ENCODE measurements around the gene CD81.

Gene CD81

GRCh38 chr11:2442589-2442988, 65.5 kb downstream of the CD81 start:
- DNase-seq: no peak

GRCh38 chr11:2443406-2443805, 66.3 kb downstream of the CD81 start:
- no peak for DNase-seq

DNA sequence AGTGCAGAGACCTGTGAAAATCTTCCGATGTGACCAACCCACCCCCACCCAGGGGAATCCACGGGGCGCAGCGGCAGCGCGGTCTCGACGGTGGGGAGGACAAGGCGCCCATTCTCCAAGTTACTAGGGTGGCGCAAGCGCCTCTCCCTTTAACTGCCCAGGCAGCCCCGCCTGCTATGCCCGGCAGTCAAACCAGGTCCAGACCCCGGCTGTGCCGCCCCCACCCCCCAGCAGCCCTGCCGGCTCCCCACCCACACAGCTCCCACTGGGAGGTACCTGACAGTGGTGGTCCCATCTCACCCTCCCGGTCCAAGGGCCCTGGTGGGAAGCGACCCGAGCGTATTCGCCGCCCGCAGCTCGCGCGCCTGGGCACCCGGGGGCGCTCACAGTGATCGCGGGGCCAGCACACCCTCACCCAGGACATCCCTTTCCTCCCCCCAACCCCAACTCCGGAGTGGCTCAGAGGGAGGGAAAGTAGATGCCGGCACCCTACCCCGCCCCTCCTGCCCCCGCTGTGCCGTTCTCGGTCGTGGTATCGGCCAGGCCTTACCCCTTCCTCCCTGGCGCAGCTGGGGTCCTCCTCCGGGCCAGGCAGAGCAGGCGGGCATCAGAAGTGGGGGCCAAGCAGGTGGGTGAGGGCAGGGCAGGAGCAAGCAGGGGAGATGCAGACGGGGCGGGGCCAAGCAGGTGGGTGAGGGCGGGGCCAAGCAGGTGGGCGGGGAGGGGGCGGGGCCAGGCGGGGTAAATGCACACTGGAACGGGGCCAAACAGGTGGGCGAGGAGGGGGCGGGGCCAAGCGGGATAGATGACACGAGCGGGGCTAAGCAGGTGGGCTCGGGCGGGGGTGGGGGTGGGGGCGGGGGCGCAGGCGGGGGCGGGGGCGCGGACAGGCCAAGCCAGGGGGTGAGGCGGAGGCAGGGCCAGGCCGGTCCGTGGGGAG, 67.0 kb downstream of the CD81 start, which contains the start of gene TRPM5:
TSS of gene TRPM5 (minus strand) at position 634 of the 940 bp plus-strand sequence. CDS start 21,478 bp downstream, outside the sequence.
- peak; percentile 80 to 82 for DNase-seq

DNA sequence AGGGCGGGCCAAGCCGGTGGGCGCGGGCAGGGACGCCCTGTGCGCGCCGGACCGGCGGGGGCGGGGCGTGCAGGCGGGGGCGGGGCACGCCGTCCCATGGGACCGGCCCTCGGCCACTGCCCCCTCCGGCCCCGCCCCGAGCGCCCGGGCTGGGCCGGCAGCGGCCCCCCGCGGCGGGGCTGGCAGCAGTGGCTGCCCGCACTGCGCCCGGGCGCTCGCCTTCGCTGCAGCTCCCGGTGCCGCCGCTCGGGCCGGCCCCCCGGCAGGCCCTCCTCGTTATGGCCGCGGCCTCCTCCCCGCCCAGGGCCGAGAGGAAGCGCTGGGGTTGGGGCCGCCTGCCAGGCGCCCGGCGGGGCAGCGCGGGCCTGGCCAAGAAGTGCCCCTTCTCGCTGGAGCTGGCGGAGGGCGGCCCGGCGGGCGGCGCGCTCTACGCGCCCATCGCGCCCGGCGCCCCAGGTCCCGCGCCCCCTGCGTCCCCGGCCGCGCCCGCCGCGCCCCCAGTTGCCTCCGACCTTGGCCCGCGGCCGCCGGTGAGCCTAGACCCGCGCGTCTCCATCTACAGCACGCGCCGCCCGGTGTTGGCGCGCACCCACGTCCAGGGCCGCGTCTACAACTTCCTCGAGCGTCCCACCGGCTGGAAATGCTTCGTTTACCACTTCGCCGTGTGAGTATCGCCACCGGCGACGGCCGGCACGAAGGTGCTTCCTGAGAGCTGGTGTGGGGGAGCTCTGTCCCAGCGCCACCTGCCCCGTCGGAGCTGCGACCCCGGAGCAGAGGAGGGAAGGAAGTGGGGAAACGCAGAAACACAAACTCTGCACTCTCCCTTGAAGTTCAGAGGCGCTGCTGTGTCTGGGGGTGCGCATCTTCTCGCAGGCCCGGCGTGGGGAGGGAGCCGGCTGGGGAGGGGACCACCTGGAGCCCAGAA, 68.0 kb downstream of the CD81 start, which contains the start of gene KCNQ1:
TSS of gene KCNQ1 (plus strand) at position 188 of the 925 bp plus-strand sequence. CDS start at position 279, 91 bp downstream.
- peak; percentile 47 to 74 for DNase-seq

- DNase-seq: peak in 1 of 2 experiments; percentile 10
Observed at GRCh38 chr11:2445746-2446551, 68.8 kb downstream of the CD81 start.

GRCh38 chr11:2446590-2447252, 69.6 kb downstream of the CD81 start:
- DNase-seq: peak in 1 of 2 experiments; percentile 42

Data from activated CD4-positive, alpha-beta T cell treated with anti-CD3 and anti-CD28 coated beads, Interleukin-2, amount 50 U/mL, for 48 hours (primary cell).